ENCODE results near the gene TRPC3. TPM values are rescaled to one million over a fixed set of nuclear protein-coding genes. Genes with fewer than 3 reads are reported as not detected.
A peak's percentile ranks its signal among the peaks of the same experiment; 100 is the strongest.
"Not testable (repeated sequence)": the region's sequence is repeated elsewhere in the genome, so short reads cannot be mapped to it uniquely, and the experiment has no call there.

Gene TRPC3
- polyA plus RNA-seq, 6 donors from 2014 or later: not detected

DNA sequence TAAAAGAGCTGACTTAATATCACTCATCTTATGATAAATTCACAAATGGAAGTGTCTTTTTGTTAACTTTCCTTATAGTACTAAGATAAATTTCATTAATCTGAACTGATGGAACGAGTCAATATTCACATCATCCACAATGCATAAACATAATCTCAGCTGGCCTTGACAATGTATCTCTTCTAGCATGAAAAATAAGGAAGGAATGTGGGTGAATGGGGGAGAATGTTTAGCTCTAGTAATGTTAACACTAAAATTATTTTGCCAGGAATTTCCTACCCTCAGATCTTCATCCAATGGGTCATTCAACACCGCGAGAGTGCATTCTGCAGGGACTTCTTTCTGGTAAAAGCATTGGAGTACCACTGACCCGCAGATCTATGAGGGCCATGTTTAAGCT lies 15.8 kb downstream of the TRPC3 start:
- Mint-ChIP-seq H3K36me3 (peaks cover 0 to 5% of the 10 kb centered on the region in 2 donors), H3K9me3 (peaks cover 0 to 4% (median 0%) of the 10 kb centered on the region in 7 donors), H3K4me3 (no peak overlapping the region), H3K4me1 (no peaks in the 10 kb centered on the region), H3K27me3 (peaks cover 41 to 63% (median 60%) of the 10 kb centered on the region in 3 donors), H3K27ac (no peak overlapping the region)
- ATAC-seq (ENCODE audit: low read depth in 2 of 2): no peak
- DNase-seq: no peak

DNA sequence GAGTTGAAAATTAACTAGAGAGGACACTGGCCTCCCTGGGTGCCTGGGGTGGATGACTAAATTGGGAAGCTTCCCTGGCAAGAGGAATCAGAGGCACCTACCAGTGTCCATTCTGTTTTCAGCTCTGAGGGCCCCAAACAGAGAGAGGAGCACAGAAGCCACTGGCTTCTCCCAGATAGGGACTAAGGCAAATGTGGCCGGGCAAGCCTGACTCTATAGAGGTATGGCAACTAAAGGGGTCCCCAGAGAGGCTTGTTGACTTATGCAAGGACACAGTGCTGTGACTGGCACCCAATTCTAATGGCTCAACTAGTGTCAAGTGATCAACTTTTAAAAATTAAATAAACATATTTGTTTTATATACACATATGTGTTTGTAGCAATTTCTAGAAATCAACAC lies 17.2 kb downstream of the TRPC3 start:
- Mint-ChIP-seq H3K27me3 (peaks cover 40 to 61% (median 58%) of the 10 kb centered on the region in 3 donors), H3K27ac (no peak overlapping the region), H3K36me3 (no peaks in the 10 kb centered on the region), H3K9me3 (peaks cover 0 to 4% (median 0%) of the 10 kb centered on the region in 7 donors), H3K4me1 (no peaks in the 10 kb centered on the region), H3K4me3 (no peak overlapping the region)
- no peak for ATAC-seq (ENCODE audit: low read depth in 2 of 2)
- DNase-seq: no peak

DNA sequence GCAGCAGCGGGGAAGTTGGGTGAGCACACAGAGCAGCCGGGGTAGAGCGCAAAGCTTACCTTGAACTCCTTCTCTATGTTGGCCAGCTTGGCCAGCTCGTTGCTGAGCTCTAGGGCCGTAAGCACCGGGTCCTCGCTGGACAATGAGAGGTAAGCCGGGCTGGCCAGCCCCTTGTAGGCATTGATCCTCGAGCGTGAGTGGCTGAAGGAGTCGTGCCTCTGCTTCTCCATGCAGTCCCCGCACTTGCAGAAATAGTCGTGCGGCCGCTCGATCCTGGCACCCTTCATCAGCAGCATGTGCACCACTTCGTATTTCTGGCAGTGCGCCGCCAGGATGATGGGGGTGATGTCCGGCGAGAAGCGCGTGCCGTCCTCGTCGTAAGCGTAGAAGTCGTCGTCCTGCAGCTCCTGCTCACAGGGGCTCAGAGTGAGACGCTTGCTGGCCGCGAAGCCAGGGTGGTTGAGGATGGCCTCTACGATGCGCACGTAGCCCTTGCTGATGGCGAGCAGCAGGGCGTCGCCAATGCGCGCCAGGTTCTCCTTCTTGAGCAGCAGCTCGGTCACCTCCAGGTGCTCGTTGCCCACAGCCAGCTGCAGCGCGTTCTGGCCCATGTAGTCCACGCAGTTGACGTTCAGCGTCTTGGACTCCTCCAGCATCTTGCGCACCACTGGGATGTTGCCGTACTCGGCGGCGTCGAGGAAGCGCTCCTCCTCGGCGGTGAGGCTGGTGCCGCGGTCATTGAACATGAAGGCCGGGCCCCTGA lies 19.5 kb downstream of the TRPC3 start:
- Mint-ChIP-seq H3K4me1 (no peaks in the 10 kb centered on the region), H3K36me3 (no peaks in the 10 kb centered on the region), H3K27ac (no peak overlapping the region), H3K9me3 (peaks cover 0 to 4% (median 0%) of the 10 kb centered on the region in 7 donors), H3K27me3 (peaks cover 30 to 52% (median 47%) of the 10 kb centered on the region in 3 donors), H3K4me3 (no peak overlapping the region)
- no peak for ATAC-seq (ENCODE audit: low read depth in 2 of 2)
- DNase-seq: no peak

DNA sequence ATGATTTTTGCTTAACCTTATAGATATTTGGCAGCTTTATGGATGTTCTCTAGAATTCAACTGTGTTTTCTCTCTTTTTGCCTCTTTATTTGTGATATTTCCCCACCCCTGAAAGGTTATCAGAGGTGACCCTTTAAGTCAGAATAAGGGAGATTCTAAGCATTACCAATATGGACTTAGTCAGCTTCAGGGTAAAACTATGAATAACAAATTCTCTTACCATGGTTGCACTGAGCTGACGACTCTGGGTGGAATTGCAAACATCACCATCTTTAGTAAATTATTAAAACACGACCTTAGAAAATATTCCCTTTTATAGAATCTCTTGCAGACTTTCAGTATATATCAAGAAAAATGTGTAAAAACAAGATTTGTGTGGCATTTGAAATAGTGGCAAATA lies 21.6 kb downstream of the TRPC3 start:
- Mint-ChIP-seq H3K4me1 (no peaks in the 10 kb centered on the region), H3K4me3 (no peak overlapping the region), H3K27ac (no peak overlapping the region), H3K27me3 (peaks cover 30 to 50% (median 41%) of the 10 kb centered on the region in 3 donors), H3K36me3 (no peaks in the 10 kb centered on the region), H3K9me3 (peaks cover 0 to 4% (median 0%) of the 10 kb centered on the region in 7 donors)
- no peak for ATAC-seq (ENCODE audit: low read depth in 2 of 2)
- DNase-seq: no peak

DNA sequence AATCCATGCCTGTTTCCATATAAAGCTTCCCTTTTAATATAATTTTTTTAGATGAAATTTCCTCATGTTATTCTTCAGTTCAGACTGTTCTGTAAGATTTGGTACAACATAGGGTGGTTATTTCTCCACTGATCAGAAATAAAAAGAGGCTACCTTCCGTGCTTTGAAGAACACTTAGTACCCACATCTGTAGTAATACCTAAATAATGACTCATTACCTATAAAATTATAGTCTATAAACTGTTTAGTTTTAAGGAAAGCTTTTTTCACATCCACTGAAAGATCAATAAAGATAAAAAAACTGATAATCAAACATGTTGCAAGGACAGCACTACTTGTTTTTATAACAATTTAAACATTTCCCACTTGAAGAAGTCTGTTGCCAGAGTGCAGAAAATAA lies 23.9 kb downstream of the TRPC3 start:
- Mint-ChIP-seq H3K9me3 (peaks cover 0 to 4% (median 0%) of the 10 kb centered on the region in 7 donors), H3K36me3 (no peaks in the 10 kb centered on the region), H3K4me1 (no peaks in the 10 kb centered on the region), H3K27ac (no peak overlapping the region), H3K4me3 (no peak overlapping the region), H3K27me3 (peaks cover 25 to 42% (median 29%) of the 10 kb centered on the region in 3 donors)
- ATAC-seq (ENCODE audit: low read depth in 2 of 2) (no peak), DNase-seq (no peak)

DNA sequence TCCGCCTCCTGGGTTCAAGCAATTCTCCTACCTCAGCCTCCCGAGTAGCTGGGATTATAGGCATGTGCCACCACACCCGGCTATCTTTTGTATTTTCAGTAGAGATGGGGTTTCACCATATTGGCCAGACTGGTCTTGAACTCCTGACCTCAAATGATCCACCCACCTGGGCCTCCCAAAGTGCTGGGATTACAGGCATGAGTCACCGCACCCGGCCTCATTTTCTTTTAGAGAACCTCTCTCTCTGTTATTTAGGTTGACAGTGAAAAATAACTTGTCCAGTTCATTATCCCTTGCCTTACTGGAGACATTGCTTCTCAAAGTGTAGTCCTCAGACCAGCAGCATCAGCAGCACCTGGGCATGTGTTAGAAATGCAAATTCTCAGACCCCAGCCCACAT lies 25.4 kb downstream of the TRPC3 start:
- not testable (repeated sequence) for DNase-seq; H3K36me3 Mint-ChIP-seq; H3K4me3 Mint-ChIP-seq; ATAC-seq (ENCODE audit: low read depth in 2 of 2); H3K4me1 Mint-ChIP-seq; H3K9me3 Mint-ChIP-seq
- peaks cover 29 to 43% (median 29%) of the 10 kb centered on the region in 3 donors for H3K27me3 Mint-ChIP-seq
- H3K27ac Mint-ChIP-seq: peak overlapping the region in 1 of 6 donors; percentile 73

DNA sequence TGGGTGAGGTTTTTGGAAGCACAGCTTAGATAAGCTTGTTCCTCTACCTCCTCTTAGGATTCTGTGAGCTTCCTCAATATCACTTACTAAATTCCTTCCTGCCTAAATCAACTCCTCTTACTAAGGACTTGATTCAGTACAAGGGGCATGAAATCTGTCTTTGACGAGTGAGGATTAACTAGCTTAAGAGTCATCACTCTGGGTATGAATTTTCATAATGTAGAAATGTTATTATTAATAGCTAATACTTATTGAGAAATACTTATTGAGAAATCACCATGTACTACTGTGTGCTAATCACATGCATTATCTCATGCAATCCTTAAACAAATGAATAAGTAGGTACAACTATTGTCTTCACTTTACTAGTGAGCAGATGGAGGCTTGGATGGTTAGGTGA lies 28.6 kb downstream of the TRPC3 start:
- H3K27me3 Mint-ChIP-seq: peaks cover 18 to 34% (median 19%) of the 10 kb centered on the region in 3 donors
- ATAC-seq (ENCODE audit: low read depth in 2 of 2) (no peak), DNase-seq (no peak)
- H3K36me3 Mint-ChIP-seq: no peaks in the 10 kb centered on the region
- no peaks in the 10 kb centered on the region for H3K4me1 Mint-ChIP-seq
- H3K9me3 Mint-ChIP-seq: peaks cover 0 to 4% (median 0%) of the 10 kb centered on the region in 7 donors
- no peak overlapping the region for H3K27ac Mint-ChIP-seq
- no peak overlapping the region for H3K4me3 Mint-ChIP-seq

DNA sequence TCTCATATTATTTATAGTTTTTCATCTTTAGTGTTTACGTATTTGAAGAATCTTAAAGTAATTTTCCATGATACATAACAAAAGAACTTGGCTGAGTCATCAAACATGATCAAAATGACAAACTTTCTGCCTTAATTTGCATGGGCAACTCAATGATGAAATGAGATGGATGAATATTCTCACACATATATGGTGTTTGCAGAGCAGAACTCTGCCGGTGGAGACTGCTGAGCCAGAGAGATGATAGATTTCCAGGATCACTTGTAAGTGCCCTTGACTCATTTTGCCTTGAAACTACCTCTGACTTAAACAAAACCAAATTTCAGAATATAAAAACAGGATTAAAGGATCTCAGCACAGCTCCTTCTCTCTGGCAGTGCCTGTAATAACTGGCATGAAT lies 38.2 kb downstream of the TRPC3 start:
- no peak overlapping the region for H3K4me3 Mint-ChIP-seq
- H3K27ac Mint-ChIP-seq: no peak overlapping the region
- no peaks in the 10 kb centered on the region for H3K4me1 Mint-ChIP-seq
- no peak for DNase-seq
- H3K9me3 Mint-ChIP-seq: peaks cover 0 to 4% (median 0%) of the 10 kb centered on the region in 7 donors
- no peak for ATAC-seq (ENCODE audit: low read depth in 2 of 2)
- no peaks in the 10 kb centered on the region for H3K36me3 Mint-ChIP-seq
- peaks cover 24 to 33% (median 31%) of the 10 kb centered on the region in 3 donors for H3K27me3 Mint-ChIP-seq

DNA sequence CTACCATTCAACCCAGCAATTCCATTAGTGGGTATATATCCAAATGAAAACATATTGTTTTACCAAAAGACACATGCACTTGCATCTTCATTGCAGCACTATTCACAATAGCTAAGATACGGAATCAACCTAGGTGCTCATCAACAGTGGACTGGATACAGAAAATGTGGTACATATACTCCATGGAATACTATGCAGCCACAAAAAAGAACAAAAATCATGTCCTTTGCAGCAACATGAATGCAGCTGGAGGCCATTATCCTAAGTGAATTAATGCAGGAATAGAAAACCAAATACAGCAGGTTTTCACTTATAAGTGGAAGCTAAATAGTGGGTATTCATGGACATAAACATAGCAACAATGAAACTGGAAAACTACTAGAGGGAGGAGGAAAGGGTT lies 43.5 kb downstream of the TRPC3 start:
- Mint-ChIP-seq H3K4me3 (no peak overlapping the region), H3K36me3 (no peaks in the 10 kb centered on the region), H3K27ac (peak overlapping the region in 1 of 6 donors; percentile 11), H3K4me1 (no peaks in the 10 kb centered on the region), H3K27me3 (peaks cover 19 to 34% (median 27%) of the 10 kb centered on the region in 3 donors), H3K9me3 (no peaks in the 10 kb centered on the region)
- ATAC-seq (ENCODE audit: low read depth in 2 of 2) (no peak), DNase-seq (no peak)

DNA sequence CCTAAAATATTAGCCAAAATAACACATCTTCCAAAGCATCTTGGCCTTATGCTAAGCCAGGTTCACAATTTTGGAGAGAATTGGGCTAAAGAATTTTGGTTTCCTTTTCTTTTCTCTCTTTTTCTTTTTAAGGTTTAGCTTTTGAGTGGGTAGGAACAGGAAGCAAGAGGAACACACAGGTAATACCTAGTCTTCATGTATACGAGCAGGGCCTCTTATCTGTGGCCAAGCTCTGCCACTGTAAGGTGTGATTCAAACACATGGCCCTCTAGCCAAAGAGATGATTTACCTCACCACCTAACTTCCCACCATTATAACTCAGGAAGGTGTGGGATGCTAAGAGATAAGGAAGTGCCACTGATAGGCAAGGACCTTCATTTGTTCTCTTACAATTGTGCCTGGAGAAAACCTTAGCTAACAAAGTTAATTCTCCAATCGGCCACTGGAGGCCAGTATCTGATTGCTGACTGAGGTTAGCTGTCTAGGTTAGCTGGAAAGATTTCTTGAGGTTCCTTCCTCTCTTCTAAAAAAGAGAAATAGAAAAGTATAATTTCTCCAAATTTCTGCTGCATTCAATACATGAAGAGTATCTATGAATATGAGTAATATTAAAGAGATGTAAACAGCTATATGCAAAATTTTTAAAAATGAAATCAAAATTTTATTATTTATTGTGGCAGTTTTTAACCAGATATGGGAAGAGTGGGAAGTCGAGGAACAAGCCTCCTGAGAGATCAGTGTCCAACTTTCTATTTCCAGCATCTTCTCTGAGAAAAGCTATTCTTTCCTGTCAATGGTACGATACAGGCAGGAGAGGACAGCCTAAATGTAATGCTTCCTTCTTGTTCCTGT lies 51.5 kb downstream of the TRPC3 start:
- Mint-ChIP-seq H3K27me3 (peaks cover 16 to 34% (median 17%) of the 10 kb centered on the region in 3 donors), H3K4me1 (no peaks in the 10 kb centered on the region), H3K27ac (no peak overlapping the region), H3K4me3 (no peak overlapping the region), H3K9me3 (peaks cover 0 to 3% (median 0%) of the 10 kb centered on the region in 7 donors), H3K36me3 (no peaks in the 10 kb centered on the region)
- DNase-seq: peak; percentile 29
- ATAC-seq (ENCODE audit: low read depth in 2 of 2): peak; percentile 67 to 73

DNA sequence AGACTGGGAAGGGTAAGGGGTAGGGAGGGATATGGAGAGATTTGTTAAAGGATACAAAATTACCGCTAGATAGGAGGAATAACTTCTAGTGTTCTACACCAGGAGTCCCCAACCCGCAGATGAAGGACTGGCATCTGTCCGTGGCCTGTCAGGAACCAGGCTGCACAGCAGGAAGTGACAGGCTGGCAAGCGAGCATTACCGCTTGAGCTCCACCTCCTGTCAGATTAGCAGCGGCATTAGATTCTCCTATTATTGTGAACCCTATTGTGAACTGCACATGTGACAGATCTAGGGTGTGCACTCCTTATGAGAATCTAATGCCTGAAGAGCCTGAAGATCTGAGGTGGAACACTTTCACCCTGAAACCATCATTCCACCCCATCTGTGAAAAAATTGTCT lies 53.7 kb downstream of the TRPC3 start:
- Mint-ChIP-seq H3K36me3 (no peaks in the 10 kb centered on the region), H3K27me3 (peaks cover 1 to 29% (median 12%) of the 10 kb centered on the region in 3 donors), H3K27ac (no peak overlapping the region), H3K4me1 (no peaks in the 10 kb centered on the region), H3K4me3 (no peak overlapping the region), H3K9me3 (peaks cover 0 to 3% (median 0%) of the 10 kb centered on the region in 7 donors)
- DNase-seq: no peak
- ATAC-seq (ENCODE audit: low read depth in 2 of 2): peak in 1 of 2 donors; percentile 33

DNA sequence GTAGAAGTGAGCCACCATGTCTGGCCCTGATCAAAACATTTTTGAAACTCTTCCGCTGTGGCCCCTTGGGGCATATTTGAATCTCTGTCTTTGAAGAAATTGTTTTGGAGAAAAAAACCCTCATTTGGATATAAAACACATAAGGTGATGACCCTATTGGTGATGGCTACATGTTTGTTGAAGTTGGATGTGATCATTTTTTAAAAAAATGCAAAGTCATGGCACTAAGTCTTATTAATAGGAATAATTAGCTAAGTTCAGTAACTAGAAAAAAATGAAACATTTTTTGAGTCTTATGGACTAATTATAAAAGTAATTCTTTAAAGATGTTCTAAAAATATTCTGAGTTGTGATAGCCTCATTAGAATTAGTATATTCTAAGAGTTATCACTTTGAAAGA lies 63.7 kb downstream of the TRPC3 start:
- Mint-ChIP-seq H3K9me3 (peaks cover 0 to 9% (median 0%) of the 10 kb centered on the region in 7 donors), H3K36me3 (peaks cover 0 to 8% of the 10 kb centered on the region in 2 donors), H3K27me3 (peaks cover 36 to 58% (median 42%) of the 10 kb centered on the region in 3 donors), H3K4me1 (peaks cover 0 to 8% (median 4%) of the 10 kb centered on the region in 3 donors), H3K4me3 (no peak overlapping the region), H3K27ac (no peak overlapping the region)
- no peak for ATAC-seq (ENCODE audit: low read depth in 2 of 2)
- no peak for DNase-seq

DNA sequence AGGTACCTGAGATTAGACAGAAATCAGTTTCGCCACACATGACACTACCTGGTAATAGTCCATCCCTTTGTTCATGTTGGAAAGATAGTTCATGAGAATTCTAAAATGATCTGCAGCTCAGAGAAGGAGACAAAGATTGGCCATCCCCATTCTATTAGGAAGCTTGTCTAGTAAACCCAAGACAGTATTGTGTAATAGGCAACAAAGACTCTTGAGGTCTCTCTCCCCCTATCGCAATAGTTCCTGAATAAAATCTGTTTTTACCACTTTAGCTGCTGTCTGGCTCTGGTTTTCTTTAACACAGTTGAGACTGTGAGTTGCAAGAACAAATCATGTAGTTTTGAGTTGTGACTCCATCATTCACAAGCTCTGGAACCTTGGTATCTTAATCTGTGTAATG lies 66.7 kb downstream of the TRPC3 start:
- Mint-ChIP-seq H3K27me3 (peaks cover 30 to 65% (median 55%) of the 10 kb centered on the region in 3 donors), H3K36me3 (peaks cover 0 to 5% of the 10 kb centered on the region in 2 donors), H3K4me1 (peaks cover 0 to 8% (median 4%) of the 10 kb centered on the region in 3 donors), H3K27ac (no peak overlapping the region), H3K4me3 (no peak overlapping the region), H3K9me3 (peaks cover 0 to 9% (median 0%) of the 10 kb centered on the region in 7 donors)
- ATAC-seq (ENCODE audit: low read depth in 2 of 2): no peak
- DNase-seq: no peak
